Kidney epithelial cell (primary cell): ENCODE results near the gene SHQ1. TPM values are rescaled to one million over a fixed set of nuclear protein-coding genes. Genes with fewer than 3 reads are reported as not detected.

ENCODE experiments used
- DNase-seq: peaks from one replicate; pipeline ENCODE4 v3.0.0-alpha.2; 2010; ENCODE audit warnings: low read depth
- H3K27me3 ChIP-seq: 2 replicates; pipeline ENCODE4 v1.6.0; 2011; ENCODE audit warnings: low read length; ENCODE audit not compliant: control insufficient read depth, insufficient read depth
- H3K36me3 ChIP-seq: 2 replicates; pipeline ENCODE4 v1.5.1; 2011; ENCODE audit warnings: low read length; ENCODE audit not compliant: control insufficient read depth, insufficient read depth
- H3K4me3 ChIP-seq: 2 replicates; pipeline ENCODE4 v1.5.1; 2011; ENCODE audit warnings: low read depth, mild to moderate bottlenecking, control low read depth, low read length
- CTCF ChIP-seq: IDR thresholded peaks from 2 replicates; pipeline ENCODE4 v1.5.1; 2011; ENCODE audit warnings: mild to moderate bottlenecking, moderate library complexity, low read length, control low read depth, inconsistent platforms; ENCODE audit not compliant: insufficient read depth, poor library complexity, severe bottlenecking
- total RNA-seq: library from RNA; depleted of rRNA; stranded (reverse); fragments of >200 nt; gene quantifications from 2 replicates; pipeline ENCODE4 v1.2.3, GENCODE V29; 2015

The SHQ1 gene
- total RNA-seq, 1 donor from 2014 or later: 18.6 TPM

GRCh38 chr3:72887705-72888545, 39.7 kb upstream of the SHQ1 start, which contains the start of gene GXYLT2:
Gene GXYLT2 (plus strand): TSS chr3:72888046. CDS start chr3:72888234, 188 bp downstream.
- no peak for DNase-seq
- Histone ChIP-seq H3K4me3 (peak within 1 kb of the TSS; percentile 56), H3K27me3 (no peaks in the 10 kb centered on the region), H3K36me3 (no peaks in the 10 kb centered on the region)
- TF ChIP-seq CTCF: no peak

GRCh38 chr3:72887343-72887704, 39.1 kb upstream of the SHQ1 start:
- no peak for TF ChIP-seq CTCF
- no peaks in the 10 kb centered on the region for H3K36me3 ChIP-seq
- no peaks in the 10 kb centered on the region for H3K27me3 ChIP-seq
- peak overlapping the region; percentile 56 for H3K4me3 ChIP-seq
- no peak for DNase-seq

GRCh38 chr3:72872183-72872582, 23.9 kb upstream of the SHQ1 start:
- H3K36me3 ChIP-seq: no peaks in the 10 kb centered on the region

GRCh38 chr3:72862314-72863090, 14.3 kb upstream of the SHQ1 start:
- DNase-seq: no peak
- no peak for TF ChIP-seq CTCF
- H3K27me3 ChIP-seq: no peaks in the 10 kb centered on the region
- no peaks in the 10 kb centered on the region for H3K36me3 ChIP-seq
- no peak overlapping the region for H3K4me3 ChIP-seq

More at GRCh38 chr3:72872183-72872582, 23.9 kb upstream of the SHQ1 start:
- no peak overlapping the region for H3K4me3 ChIP-seq
- no peak for DNase-seq
- H3K27me3 ChIP-seq: no peaks in the 10 kb centered on the region
- TF ChIP-seq CTCF: no peak

GRCh38 chr3:72860846-72861245, 12.6 kb upstream of the SHQ1 start:
- H3K4me3 ChIP-seq: no peak overlapping the region
- no peak for DNase-seq
- TF ChIP-seq CTCF: no peak
- H3K36me3 ChIP-seq: no peaks in the 10 kb centered on the region
- H3K27me3 ChIP-seq: no peaks in the 10 kb centered on the region
